NCI-H146 treated with DMSO at 0.1 percent for 48 hours (cell line): ENCODE measurements around the gene POLE3.
"Not testable (repeated sequence)": the region's sequence is repeated elsewhere in the genome, so short reads cannot be mapped to it uniquely, and the experiment has no call there.

ENCODE experiments used
- DNase-seq: peaks from one replicate; lab custom pipeline; 2025; ENCODE audit not compliant: unreplicated experiment; lab: John Stamatoyannopoulos, UW

POLE3 gene

DNA sequence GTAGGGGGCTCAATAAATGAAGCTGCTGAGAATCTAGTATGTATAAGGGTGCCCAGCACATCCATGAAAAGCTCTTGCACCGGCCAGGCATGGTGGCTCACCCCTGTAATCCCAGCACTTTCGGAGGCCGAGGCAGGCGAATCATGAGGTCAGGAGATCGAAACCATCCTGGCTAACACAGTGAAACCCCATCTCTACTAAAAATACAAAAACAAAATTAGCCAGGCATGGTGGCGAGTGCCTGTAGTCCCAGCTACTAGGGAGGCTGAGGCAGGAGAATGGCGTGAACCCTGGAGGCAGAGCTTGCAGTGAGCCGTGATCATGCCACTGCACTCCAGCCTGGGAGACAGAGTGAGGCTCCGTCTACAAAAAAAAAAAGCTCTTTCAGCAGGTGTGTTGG, 4.1 kb downstream of the POLE3 start:
- not testable (repeated sequence) for DNase-seq

GRCh38 chr9:113403646-113404045, 6.8 kb downstream of the POLE3 start:
- DNase-seq, result no peak

- DNase-seq, result peak; percentile 82
Measured at GRCh38 chr9:113401027-113401792, 9.3 kb downstream of the POLE3 start, which contains the start of gene ALAD. TSS of gene ALAD (minus strand) at chr9:113401284. CDS start at chr9:113393559, 7,725 bp downstream.

- no peak for DNase-seq
Measured at GRCh38 chr9:113399646-113400200, 10.8 kb downstream of the POLE3 start.

DNA sequence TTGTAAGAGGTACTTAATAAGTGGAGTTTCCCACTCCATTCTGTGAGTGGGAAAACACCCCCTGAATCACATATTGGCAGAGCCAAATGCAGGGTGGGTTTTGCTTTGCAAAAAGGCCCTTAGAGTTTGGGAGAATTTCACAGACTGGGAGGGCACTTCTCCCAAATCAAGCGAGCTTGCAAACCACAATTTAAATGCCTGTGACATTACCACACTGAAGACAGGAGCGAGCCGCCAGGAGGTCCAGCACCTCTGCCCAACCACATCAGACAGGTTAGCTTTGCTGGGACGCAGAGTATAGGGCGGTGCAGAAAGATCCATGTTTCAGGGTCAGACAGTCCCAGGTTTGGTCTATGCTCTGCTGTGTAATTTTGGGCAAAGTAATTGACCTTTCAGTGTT, 11.7 kb downstream of the POLE3 start:
- no peak for DNase-seq

DNA sequence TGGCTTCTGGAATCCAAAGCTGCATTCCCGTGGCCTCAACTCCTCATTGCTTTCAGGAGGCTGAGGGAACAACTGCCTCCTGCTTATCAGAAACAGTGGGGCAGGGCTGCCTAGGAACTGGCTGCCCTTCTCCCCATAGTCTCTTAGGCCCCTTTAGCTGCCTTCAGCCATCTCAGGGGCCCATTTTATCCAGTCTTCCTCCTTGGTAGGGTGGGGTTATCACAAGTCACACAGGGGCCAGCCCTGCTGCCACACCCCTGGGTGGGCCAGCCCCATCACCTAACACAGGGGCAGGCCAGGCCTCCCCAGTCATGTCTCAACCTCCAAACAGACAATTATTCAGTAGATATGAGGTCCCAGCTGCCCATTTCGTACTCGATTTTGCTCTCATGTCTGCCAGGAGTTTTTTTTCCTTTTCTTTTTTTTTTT, 13.3 kb downstream of the POLE3 start:
- DNase-seq, result no peak

- DNase-seq, result no peak
Measured at GRCh38 chr9:113395000-113395861, 15.2 kb downstream of the POLE3 start.

DNA sequence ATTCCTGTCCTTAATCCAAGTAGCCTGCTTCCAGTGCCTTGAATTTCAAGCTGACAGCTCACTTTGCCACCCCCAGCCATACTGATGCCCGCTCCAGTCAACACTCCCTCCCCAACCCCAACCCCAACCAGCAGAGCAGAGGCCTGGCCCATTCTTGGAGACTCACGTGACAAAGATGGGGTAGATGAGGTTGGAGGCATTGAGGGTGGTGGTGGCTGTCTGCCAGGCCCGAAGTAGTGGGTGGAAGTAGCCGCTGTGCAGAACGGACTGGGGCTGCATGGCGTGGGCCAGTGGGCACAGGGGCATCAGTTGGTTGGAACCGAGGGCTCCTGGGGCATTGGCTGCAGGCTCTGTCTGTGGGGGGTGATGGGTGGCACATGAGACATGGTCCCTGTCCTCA, 17.2 kb downstream of the POLE3 start:
- DNase-seq, result no peak

DNA sequence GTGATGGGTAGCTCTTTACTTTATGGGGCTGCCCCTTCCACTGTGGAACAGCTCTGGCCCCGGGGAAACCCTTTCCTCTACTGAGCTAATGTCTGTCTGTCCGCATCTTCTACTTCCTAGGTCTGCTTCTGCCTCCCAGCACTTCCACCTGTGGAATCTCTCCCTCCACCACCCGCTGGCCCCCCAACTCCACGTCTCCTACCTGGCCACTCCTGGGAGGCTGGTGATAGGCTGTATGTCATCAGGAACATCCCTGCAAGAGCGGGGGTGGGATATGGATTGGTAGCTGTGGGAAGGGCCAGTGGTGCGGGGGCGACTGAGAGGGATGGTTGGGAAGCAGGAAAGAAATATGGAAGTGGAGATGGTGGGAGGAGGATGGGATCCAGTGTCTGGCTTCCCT, 18.6 kb downstream of the POLE3 start:
- DNase-seq, result no peak

- no peak for DNase-seq
Measured at GRCh38 chr9:113390192-113390960, 20.1 kb downstream of the POLE3 start.

GRCh38 chr9:113389451-113389850, 21.0 kb downstream of the POLE3 start:
- DNase-seq, result no peak

DNA sequence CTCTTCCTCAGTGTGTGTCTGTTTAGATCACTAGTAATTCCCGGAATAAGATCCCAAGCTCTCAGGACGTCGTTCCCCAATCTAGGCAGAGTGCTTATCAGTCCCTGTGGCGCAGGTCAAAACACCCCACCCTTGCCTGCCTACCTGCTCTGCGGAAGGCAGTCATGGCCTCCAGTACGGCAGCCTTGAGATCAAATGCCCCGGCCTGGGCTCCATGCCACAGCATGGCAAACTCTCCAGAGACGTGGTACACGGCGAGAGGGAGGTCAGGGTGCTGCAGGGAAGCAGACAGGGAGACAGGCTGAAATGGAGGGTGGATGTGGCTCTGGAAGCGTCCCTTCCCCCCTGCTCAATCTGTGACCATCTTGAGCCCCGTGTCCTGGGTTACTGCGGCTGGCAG, 21.6 kb downstream of the POLE3 start:
- DNase-seq, result no peak

DNA sequence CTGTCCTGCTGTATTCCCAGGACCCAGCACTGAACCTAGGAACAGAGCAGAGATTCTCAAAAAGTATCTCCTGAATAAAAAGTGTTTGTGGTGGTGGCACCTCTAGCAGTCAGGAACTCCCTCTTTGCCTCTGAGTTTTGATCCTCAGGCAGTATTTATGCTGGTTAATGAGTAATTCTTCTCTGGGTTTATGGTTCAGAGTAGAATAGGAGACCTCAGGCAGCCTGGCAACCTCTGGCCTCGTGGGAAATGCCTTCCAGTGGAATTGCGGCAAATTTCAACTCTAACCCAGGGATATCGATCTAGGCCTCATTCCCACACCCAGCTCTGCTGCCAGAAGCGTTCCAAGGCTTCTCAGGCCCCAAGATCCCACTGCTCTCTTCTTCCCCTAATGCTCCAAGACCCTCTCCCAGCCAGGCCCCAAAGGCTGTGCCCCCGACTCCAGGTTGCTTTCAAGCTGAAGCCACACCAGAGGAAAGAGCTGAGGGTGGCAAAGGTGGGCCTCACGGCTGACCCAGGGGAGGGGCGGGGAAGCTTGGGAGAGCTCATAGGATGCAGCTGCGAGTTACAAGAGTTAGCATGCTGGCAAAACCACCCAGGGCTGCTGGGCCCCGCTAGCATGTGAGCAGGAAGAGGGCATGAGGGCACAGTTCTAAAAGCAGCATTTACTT, 22.8 kb downstream of the POLE3 start:
- DNase-seq, result no peak

GRCh38 chr9:113386571-113387393, 23.7 kb downstream of the POLE3 start:
- no peak for DNase-seq

GRCh38 chr9:113381909-113382411, 28.5 kb downstream of the POLE3 start:
- DNase-seq, result no peak

DNA sequence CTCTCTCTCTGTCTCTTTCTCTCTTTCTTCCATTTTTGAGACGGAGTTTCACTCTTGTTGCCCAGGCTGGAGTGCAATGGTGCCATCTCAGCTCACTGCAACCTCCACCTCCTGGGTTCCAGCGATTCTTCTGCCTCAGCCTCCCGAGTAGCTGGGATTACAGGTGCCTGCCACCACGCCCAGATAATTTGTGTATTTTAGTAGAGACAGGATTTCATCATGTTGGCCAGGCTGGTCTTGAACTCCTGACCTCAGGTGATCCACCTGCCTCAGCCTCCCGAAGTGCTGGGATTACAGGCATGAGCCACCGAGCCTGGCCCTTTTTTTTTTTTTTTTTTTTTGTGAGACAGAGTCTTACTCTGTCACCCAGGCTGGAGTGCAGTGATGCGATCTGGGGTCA, 29.0 kb downstream of the POLE3 start:
- DNase-seq, result not testable (repeated sequence)

GRCh38 chr9:113380869-113381378, 29.6 kb downstream of the POLE3 start:
- DNase-seq, result no peak

- not testable (repeated sequence) for DNase-seq
Measured at GRCh38 chr9:113379829-113380210, 30.7 kb downstream of the POLE3 start.
